ENCODE results near the gene FOXK1. TPM values are rescaled to one million over a fixed set of nuclear protein-coding genes. Genes with fewer than 3 reads are reported as not detected.

FOXK1 gene
- total and polyA plus RNA-seq, 2 donors (not counting 1 experiment from before 2014, with no cell fraction given), result 5.2 to 26.9 TPM

DNA sequence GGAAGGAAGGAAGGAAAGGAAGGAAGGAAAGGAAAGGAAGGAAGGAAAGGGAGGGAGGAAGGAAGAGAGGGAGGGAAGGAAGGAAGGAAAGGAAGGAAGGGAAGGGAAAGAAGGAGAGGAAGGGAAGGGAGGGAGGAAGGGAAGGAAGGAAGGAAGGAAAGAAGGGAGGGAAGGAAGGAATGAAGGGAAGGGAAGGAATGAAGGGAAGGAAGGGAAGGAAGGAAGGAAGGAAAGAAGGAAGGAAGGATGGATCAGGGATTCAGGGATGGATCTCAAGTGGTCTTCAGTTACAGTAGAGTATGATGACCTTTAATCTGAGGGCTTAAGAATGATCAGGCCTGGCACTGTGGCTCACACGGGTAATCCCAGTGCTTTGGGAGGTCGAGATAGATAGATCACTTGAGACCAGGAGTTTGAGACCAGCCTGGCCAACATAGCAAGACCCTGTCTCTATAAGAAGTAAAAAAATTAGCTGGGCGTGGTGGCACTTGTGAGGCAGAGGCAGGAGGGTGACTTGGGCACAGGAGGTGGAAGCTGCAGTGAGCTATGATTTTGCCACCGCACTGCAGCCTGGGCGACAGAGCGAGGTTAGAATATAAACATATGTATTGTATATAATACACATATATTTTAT lies 760 bp upstream of the FOXK1 start:
- Histone ChIP-seq H3K79me2 (ENCODE audit: control insufficient read depth, insufficient read depth, low read length) (peaks cover 35% of the 10 kb centered on the region), H4K20me1 (ENCODE audit: control insufficient read depth, extremely low read depth, insufficient read depth, low read length) (no peaks in the 10 kb centered on the region), H3K4me3 (replicated peaks in 1 of 4; ENCODE audit: control extremely low read depth in 1 of 4, insufficient read depth in 1 of 4, low read depth in 3 of 4, low read length in 4 of 4) (peak overlapping the region in 2 of 4 experiments; percentile 40 to 56), H3K36me3 (ENCODE audit: control insufficient read depth, insufficient read depth, low read length) (no peaks in the 10 kb centered on the region), H3K4me1 (ENCODE audit: control insufficient read depth, extremely low read depth, insufficient read depth, low read length) (peaks cover 5% of the 10 kb centered on the region), H3K9me3 (ENCODE audit: control insufficient read depth, insufficient read depth, low read depth, low read length) (no peaks in the 10 kb centered on the region), H2AFZ (ENCODE audit: low read length) (peak overlapping the region; percentile 18), H3K9ac (ENCODE audit: insufficient read depth, low read length) (peak overlapping the region; percentile 32), H3K4me2 (ENCODE audit: extremely low read depth, insufficient read depth, low read length) (peak overlapping the region; percentile 2), H3K27me3 (ENCODE audit: control insufficient read depth, insufficient read depth, low read length) (no peaks in the 10 kb centered on the region), H3K27ac (ENCODE audit: insufficient read depth, low read length) (peak overlapping the region; percentile 34)
- no peak for TF ChIP-seq EZH2 (IDR thresholded peaks at IDR 0.05; ENCODE audit: low read length, missing control alignments)
- TF ChIP-seq, protein P1, sequence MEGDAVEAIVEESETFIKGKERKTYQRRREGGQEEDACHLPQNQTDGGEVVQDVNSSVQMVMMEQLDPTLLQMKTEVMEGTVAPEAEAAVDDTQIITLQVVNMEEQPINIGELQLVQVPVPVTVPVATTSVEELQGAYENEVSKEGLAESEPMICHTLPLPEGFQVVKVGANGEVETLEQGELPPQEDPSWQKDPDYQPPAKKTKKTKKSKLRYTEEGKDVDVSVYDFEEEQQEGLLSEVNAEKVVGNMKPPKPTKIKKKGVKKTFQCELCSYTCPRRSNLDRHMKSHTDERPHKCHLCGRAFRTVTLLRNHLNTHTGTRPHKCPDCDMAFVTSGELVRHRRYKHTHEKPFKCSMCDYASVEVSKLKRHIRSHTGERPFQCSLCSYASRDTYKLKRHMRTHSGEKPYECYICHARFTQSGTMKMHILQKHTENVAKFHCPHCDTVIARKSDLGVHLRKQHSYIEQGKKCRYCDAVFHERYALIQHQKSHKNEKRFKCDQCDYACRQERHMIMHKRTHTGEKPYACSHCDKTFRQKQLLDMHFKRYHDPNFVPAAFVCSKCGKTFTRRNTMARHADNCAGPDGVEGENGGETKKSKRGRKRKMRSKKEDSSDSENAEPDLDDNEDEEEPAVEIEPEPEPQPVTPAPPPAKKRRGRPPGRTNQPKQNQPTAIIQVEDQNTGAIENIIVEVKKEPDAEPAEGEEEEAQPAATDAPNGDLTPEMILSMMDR (conservative IDR thresholded peaks at IDR 0.05 in 1 of 2, IDR thresholded peaks at IDR 0.05 in 1 of 2; ENCODE audit: low read depth in 1 of 2, low read length in 2 of 2), result no peak
- no peak for DNase-seq (ENCODE audit: low read depth in 2 of 2)

DNA sequence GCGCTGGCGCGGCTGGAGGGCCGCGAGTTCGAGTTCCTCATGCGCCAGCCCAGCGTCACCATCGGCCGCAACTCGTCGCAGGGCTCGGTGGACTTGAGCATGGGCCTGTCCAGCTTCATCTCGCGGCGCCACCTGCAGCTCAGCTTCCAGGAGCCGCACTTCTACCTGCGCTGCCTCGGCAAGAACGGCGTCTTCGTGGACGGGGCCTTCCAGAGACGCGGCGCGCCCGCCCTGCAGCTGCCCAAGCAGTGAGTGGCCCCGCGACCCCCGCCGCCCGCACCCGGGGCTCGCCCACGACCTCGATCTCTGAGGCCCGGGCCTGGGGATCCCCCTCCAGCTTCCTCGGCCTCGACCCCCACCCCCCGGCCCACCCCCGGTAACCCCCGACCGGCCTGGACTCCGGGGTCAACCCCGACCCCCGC lies 537 bp downstream of the FOXK1 start:
- Histone ChIP-seq H2AFZ (ENCODE audit: low read length) (no peak overlapping the region), H3K4me2 (ENCODE audit: extremely low read depth, insufficient read depth, low read length) (no peak overlapping the region), H3K27me3 (ENCODE audit: control insufficient read depth, insufficient read depth, low read length) (no peaks in the 10 kb centered on the region), H3K79me2 (ENCODE audit: control insufficient read depth, insufficient read depth, low read length) (peaks cover 45% of the 10 kb centered on the region), H3K27ac (ENCODE audit: insufficient read depth, low read length) (peak overlapping the region; percentile 93), H3K9me3 (ENCODE audit: control insufficient read depth, insufficient read depth, low read depth, low read length) (no peaks in the 10 kb centered on the region), H3K4me3 (replicated peaks in 1 of 4; ENCODE audit: control extremely low read depth in 1 of 4, insufficient read depth in 1 of 4, low read depth in 3 of 4, low read length in 4 of 4) (peak overlapping the region; percentile 80 to 90 (median 86)), H4K20me1 (ENCODE audit: control insufficient read depth, extremely low read depth, insufficient read depth, low read length) (no peaks in the 10 kb centered on the region), H3K9ac (ENCODE audit: insufficient read depth, low read length) (peak overlapping the region; percentile 70), H3K36me3 (ENCODE audit: control insufficient read depth, insufficient read depth, low read length) (no peaks in the 10 kb centered on the region), H3K4me1 (ENCODE audit: control insufficient read depth, extremely low read depth, insufficient read depth, low read length) (peaks cover 5% of the 10 kb centered on the region)
- DNase-seq (ENCODE audit: low read depth in 2 of 2), result peak; percentile 55 to 60
- no peak for TF ChIP-seq EZH2 (IDR thresholded peaks at IDR 0.05; ENCODE audit: low read length, missing control alignments)
- TF ChIP-seq, protein P1 (conservative IDR thresholded peaks at IDR 0.05 in 1 of 2, IDR thresholded peaks at IDR 0.05 in 1 of 2; ENCODE audit: low read depth in 1 of 2, low read length in 2 of 2), result no peak

DNA sequence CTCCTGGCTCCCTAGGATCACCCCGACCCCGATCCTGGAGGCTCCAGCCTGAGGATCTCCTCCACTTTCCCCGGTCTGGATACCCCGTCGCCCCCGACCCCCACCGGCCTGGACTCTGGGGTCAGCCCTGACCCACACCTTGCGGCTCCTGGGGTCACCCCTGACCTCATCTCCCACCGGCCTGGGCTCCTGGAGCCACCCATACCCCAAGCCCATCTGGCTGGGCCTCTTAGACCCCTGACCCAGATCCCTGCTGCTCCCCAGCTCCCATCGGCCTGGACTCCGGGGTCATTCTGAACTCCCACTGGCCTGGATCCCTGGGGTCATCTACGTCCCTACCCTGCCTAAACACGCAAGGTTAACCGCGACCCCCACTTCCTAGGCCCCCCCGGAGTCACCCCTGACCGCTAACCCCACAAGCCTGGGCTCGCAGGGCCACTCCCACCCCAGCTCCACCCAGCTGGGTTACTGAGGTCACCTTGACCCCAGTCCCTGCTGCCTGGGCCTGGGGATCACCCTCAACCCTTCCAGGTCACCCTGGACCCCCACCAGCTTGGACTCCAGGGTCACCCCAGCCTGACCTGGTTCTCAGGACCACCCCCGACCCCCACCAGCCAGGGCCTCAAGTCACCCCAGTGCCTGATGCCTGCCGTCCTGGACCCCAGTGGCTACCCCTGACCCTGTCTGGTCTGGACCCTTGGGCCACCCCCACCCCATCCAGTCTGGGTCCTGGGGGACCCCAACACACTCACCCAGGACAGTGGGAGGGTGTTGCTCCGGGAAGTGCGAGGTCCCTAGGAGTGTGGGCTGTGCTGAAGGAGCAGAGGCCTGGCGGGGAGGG lies 1.2 kb downstream of the FOXK1 start:
- Histone ChIP-seq H3K4me2 (ENCODE audit: extremely low read depth, insufficient read depth, low read length) (peak overlapping the region; percentile 79), H3K4me3 (replicated peaks in 1 of 4; ENCODE audit: control extremely low read depth in 1 of 4, insufficient read depth in 1 of 4, low read depth in 3 of 4, low read length in 4 of 4) (peak overlapping the region; percentile 80 to 90 (median 84)), H2AFZ (ENCODE audit: low read length) (no peak overlapping the region), H3K27me3 (ENCODE audit: control insufficient read depth, insufficient read depth, low read length) (no peaks in the 10 kb centered on the region), H3K79me2 (ENCODE audit: control insufficient read depth, insufficient read depth, low read length) (peaks cover 49% of the 10 kb centered on the region), H3K4me1 (ENCODE audit: control insufficient read depth, extremely low read depth, insufficient read depth, low read length) (peaks cover 5% of the 10 kb centered on the region), H3K36me3 (ENCODE audit: control insufficient read depth, insufficient read depth, low read length) (no peaks in the 10 kb centered on the region), H3K9me3 (ENCODE audit: control insufficient read depth, insufficient read depth, low read depth, low read length) (no peaks in the 10 kb centered on the region), H3K27ac (ENCODE audit: insufficient read depth, low read length) (peak overlapping the region; percentile 93), H3K9ac (ENCODE audit: insufficient read depth, low read length) (peak overlapping the region; percentile 70), H4K20me1 (ENCODE audit: control insufficient read depth, extremely low read depth, insufficient read depth, low read length) (no peaks in the 10 kb centered on the region)
- DNase-seq (ENCODE audit: low read depth in 2 of 2), result peak in 1 of 2 donors; percentile 25
- TF ChIP-seq, protein P1 (conservative IDR thresholded peaks at IDR 0.05 in 1 of 2, IDR thresholded peaks at IDR 0.05 in 1 of 2; ENCODE audit: low read depth in 1 of 2, low read length in 2 of 2), result no peak

All from fibroblast of lung (primary cell).